Measurements from ENCODE around the gene B4GALNT1. TPM values are rescaled to one million over a fixed set of nuclear protein-coding genes. Genes with fewer than 3 reads are reported as not detected.
A peak's percentile ranks its signal among the peaks of the same experiment; 100 is the strongest.

B4GALNT1 gene
- total RNA-seq, 1 donor from 2014 or later, result 21.4 TPM

DNA sequence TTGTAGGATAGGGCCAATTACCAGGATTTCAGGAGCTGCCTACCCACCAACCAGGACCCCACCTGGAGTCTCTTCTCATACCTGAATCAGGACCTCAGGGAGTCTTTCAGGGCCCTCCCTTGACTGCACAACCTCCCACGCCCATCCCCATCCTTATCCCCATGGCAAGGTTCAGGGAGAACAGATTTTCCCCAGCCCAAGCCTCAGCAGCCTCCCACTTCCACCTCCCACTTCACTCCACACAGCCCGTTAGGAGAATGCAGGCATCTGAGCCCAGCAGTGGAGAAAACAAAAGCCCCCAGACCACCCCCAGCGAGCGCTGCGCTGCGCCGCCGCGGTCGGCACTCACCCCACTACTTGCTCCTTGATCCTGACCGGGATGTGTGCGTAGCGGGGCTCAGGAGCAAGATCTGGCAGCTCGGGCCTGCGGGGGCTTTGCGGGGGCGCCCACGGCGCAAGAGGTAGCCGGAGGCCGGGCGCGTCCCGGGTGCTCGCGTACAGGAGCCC lies 1.4 kb downstream of the B4GALNT1 start:
- Mint-ChIP-seq H3K36me3 (ENCODE audit: low read depth) (peaks cover 9% of the 10 kb centered on the region), H3K4me1 (ENCODE audit: low read depth) (peaks cover 13% of the 10 kb centered on the region), H3K9me3 (ENCODE audit: low read depth) (no peaks in the 10 kb centered on the region), H3K4me3 (ENCODE audit: unreplicated experiment) (peak overlapping the region; percentile 78), H3K27me3 (ENCODE audit: low read depth) (peaks cover 2% of the 10 kb centered on the region), H3K27ac (ENCODE audit: unreplicated experiment) (no peak overlapping the region)
- TF ChIP-seq CTCF (IDR thresholded peaks at IDR 0.05), result no peak
- no peak for DNase-seq (ENCODE audit: low spot score)

GRCh38 chr12:57630891-57631433 lies 2.0 kb downstream of the B4GALNT1 start:
- Mint-ChIP-seq H3K36me3 (ENCODE audit: low read depth) (peaks cover 12% of the 10 kb centered on the region), H3K4me3 (ENCODE audit: unreplicated experiment) (no peak overlapping the region), H3K27ac (ENCODE audit: unreplicated experiment) (no peak overlapping the region), H3K9me3 (ENCODE audit: low read depth) (no peaks in the 10 kb centered on the region), H3K4me1 (ENCODE audit: low read depth) (peaks cover 13% of the 10 kb centered on the region), H3K27me3 (ENCODE audit: low read depth) (peaks cover 2% of the 10 kb centered on the region)
- no peak for DNase-seq (ENCODE audit: low spot score)
- TF ChIP-seq CTCF (IDR thresholded peaks at IDR 0.05), result no peak

GRCh38 chr12:57629897-57630471 lies 3.0 kb downstream of the B4GALNT1 start:
- Mint-ChIP-seq H3K4me3 (ENCODE audit: unreplicated experiment) (no peak overlapping the region), H3K36me3 (ENCODE audit: low read depth) (peaks cover 18% of the 10 kb centered on the region), H3K27me3 (ENCODE audit: low read depth) (peaks cover 2% of the 10 kb centered on the region), H3K9me3 (ENCODE audit: low read depth) (no peaks in the 10 kb centered on the region), H3K27ac (ENCODE audit: unreplicated experiment) (no peak overlapping the region), H3K4me1 (ENCODE audit: low read depth) (peaks cover 13% of the 10 kb centered on the region)
- DNase-seq (ENCODE audit: low spot score), result no peak
- TF ChIP-seq CTCF (IDR thresholded peaks at IDR 0.05), result no peak

- Mint-ChIP-seq H3K9me3 (ENCODE audit: low read depth) (no peaks in the 10 kb centered on the region), H3K4me3 (ENCODE audit: unreplicated experiment) (no peak overlapping the region), H3K4me1 (ENCODE audit: low read depth) (peaks cover 13% of the 10 kb centered on the region), H3K36me3 (ENCODE audit: low read depth) (peaks cover 19% of the 10 kb centered on the region), H3K27ac (ENCODE audit: unreplicated experiment) (no peak overlapping the region), H3K27me3 (ENCODE audit: low read depth) (peaks cover 13% of the 10 kb centered on the region)
- no peak for TF ChIP-seq CTCF (IDR thresholded peaks at IDR 0.05)
- no peak for DNase-seq (ENCODE audit: low spot score)
These were observed 4.5 kb downstream of the B4GALNT1 start for GRCh38 chr12:57628280-57629191.
